T1000 (cell line): ENCODE measurements around the gene ATP2B2.
"Not testable (repeated sequence)": the region's sequence is repeated elsewhere in the genome, so short reads cannot be mapped to it uniquely, and the experiment has no call there.

Source experiments
- DNase-seq: peaks from one replicate; lab custom pipeline; 2025; ENCODE audit warnings: mixed read lengths; lab: John Stamatoyannopoulos, UW

ATP2B2 gene

GRCh38 chr3:10505050-10505790, at the start of gene ATP2B2:
Gene ATP2B2 (minus strand): TSS chr3:10505586. CDS start chr3:10449543, 56,043 bp downstream.
- DNase-seq: no peak

- no peak for DNase-seq
Measured at GRCh38 chr3:10554746-10555145, 49.4 kb upstream of the ATP2B2 start.

DNA sequence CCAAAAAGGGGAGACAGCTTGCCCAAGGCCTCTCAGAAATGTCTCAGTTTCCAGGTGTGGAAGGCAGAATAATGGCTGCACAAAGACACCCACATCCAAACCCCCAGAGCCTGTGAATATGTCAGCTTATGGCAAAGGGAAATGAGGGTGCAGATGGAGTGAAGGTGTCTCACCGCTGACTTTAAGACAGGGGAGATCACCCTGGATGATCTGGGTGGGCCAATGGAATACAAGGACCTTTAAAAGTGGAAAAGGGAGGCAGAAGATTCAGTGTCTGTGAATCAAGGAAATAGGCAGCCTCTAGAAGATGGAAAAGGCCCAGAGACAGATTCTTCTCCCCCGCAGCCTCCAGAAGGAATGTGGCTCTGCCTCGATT, 48.8 kb upstream of the ATP2B2 start:
- no peak for DNase-seq

- no peak for DNase-seq
Measured at GRCh38 chr3:10553591-10554235, 48.3 kb upstream of the ATP2B2 start.

DNA sequence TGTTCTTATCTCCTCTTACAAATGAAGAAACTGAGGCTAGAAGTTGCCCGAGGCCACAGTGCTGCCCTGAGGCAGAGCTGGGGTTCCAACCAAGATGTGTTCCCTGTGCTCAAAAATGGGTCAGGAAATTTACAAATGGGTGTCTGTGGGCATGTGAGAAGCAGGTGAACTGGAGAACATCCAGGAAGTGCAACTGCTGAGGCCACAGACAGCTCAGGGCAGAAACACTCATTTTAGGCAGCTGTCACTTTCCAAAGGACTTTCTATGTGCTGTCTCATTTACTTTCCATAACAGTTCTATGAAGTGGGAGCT, 47.2 kb upstream of the ATP2B2 start:
- no peak for DNase-seq

DNA sequence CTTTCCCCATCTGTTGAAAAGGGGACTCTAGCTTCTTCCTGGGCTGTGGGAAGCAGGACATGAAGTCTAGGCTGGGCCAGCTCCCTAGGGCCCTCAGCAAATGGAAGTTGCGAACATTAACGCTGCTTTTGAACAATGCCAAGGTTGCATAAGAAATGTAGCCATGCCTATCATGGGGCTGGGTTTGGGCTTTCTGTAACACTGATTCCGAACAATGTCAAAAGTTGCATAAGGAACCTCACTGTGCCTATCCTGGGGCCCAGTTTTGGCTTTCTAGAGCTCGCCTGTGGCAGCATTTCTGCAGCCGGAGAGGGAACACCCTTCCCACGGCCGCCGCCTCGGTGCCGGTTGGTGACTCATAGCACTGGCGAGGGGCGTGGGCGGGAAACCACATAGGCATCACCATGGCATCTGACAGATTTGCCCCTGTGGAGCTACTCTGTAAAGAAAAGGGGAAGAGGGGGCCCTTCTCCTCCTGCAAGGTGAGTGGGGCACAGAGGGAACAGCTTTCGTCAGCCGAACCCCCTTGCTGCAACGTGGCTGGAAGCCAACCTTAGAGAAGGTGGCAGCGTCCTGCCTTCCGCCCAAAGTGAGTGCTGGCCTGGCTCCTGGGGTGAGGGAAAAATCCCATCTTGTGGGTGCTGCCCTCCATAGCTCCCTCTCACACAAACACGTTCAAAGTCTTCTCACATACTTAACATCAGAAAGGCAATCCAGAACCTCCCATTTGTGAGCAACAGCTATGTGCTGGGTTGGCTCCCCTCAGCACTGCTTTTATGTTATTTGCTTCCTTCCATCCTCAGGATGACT, 46.6 kb upstream of the ATP2B2 start:
- no peak for DNase-seq

- DNase-seq: no peak
Measured at GRCh38 chr3:10551139-10551538, 45.8 kb upstream of the ATP2B2 start.

DNA sequence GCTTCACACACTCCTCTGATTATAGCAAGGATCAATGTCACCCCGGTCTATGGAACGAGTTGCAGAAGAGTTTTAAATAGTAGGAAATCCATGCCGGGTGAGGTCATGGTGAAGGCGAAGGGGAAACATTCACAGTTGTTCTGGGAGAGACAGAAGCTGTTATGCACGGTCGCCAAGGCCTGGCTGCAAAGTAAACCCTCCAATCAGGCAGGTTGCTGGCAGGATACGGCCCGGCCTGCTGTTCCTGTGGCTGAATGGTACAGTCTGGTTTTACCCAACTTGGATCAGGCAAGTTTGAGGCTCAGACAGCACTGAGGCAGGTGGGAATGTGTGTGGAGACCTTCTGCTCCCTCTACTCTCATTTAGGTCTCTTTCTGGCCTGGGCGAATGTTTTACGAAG, 45.3 kb upstream of the ATP2B2 start:
- DNase-seq: no peak

DNA sequence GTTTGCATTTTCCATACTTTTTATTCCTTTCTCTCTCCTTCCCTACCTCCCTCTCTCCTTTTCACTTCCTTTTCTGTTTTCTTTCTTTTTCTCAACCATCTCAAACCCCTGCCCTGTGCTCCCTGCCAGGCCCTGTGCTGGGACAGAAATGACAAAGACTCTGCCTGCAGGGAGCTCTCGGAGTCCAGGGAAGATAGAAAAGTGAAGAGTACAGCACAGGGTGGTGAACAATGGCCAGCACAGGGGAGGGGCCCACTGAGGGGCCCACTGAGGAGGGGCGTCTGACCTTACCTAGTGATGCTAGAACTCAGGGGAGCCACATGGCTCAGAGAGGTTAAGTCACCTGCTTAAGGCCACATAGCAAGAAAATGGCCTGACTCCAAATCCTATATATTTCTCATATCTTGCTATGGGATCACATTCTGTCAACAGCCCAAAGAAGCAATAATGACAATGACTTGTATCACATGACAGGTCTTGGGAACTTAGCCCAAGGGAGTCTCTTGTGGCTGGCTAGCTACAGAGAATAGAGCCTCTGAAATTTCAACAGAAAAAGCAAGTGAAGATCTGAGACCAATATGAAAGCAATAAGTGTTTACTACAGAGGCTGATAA, 44.3 kb upstream of the ATP2B2 start:
- DNase-seq: no peak

DNA sequence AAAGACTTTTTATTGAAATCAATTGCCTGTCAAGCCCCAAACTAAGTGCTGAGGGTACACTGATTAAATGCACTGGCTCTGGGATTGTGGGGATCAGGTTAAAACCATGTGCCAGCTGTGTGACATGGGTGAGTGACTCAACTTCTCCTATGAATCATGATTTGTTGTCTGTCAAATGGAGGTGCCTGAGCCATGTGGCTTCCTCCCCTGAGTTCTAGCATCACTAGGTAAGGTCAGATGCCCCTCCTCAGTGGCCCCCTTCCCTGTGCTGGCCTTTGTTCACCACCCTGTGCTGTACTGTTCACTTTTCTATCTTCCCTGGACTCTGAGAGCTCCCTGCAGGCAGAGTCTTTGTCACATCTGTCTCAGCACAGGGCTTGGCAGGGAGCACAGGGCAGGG, 43.6 kb upstream of the ATP2B2 start:
- DNase-seq: no peak

DNA sequence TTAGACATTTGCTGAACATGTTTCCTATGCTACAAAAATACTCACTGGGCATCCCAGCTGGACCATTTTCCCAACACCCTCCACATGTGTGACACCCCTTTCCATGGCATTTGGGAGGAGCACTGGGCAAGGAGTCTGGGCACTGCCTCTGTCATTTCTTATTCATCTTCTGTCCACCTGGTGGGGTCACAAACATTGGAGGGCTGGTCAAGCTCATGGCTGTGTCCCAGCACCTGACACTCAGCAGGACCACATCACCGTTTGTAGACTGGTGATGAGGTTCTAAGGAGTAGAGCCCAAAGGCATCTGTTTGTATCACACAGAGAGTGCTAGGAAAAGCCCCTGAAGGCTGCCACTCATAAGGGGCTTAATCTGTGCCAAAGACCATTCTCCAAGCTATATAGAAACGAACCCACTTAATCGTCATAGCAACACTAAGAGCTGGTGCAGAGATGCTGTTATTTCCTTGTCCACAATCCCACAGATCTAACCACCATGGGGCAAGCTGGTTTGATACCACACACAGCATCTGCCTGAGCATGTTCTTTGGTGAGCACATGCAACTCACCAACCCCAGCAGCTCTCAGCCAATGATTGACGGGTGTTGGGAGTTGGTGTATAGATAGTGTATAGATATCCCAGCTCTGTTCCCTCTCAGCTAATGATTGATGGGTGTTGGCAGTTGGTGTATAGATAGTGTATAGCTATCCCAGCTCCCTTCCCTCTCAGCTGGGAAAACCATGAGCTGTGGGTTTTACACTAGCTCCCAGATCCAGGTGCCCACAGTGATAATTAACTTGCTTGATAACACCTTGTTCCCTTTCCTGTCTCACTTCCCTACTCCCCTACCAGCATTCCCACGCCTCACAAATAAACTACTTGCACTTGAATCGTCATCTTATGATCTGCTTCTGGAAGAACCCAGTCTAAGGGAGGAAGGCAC, 42.7 kb upstream of the ATP2B2 start:
- DNase-seq: no peak

- DNase-seq: no peak
Measured at GRCh38 chr3:10547413-10547812, 42.0 kb upstream of the ATP2B2 start.

GRCh38 chr3:10546820-10547263, 41.5 kb upstream of the ATP2B2 start:
- DNase-seq: no peak

DNA sequence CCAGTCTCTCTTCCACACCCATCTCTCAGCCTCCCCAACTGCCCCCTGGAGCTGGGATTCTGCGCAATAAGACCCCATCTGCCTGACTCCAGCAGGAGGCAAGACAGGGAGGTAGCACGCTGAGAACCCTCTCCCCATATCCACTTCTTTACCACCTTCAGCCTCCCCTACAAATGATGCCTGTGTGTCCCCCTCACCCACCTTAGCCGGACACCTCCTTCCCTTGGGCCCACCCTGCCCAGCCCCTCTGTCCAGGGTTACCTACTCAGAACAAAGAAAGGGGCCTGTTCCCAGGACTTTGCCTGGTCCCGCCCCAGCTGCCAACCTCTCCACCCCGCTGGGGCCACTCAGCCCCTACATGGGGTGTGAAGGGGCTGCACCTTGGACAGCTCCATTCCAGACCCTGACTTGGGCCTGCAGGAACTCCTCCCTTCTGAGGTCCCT, 40.8 kb upstream of the ATP2B2 start:
- DNase-seq: no peak

- DNase-seq: no peak
Measured at GRCh38 chr3:10542518-10542917, 37.1 kb upstream of the ATP2B2 start.

GRCh38 chr3:10540347-10540746, 35.0 kb upstream of the ATP2B2 start:
- DNase-seq: not testable (repeated sequence)

DNA sequence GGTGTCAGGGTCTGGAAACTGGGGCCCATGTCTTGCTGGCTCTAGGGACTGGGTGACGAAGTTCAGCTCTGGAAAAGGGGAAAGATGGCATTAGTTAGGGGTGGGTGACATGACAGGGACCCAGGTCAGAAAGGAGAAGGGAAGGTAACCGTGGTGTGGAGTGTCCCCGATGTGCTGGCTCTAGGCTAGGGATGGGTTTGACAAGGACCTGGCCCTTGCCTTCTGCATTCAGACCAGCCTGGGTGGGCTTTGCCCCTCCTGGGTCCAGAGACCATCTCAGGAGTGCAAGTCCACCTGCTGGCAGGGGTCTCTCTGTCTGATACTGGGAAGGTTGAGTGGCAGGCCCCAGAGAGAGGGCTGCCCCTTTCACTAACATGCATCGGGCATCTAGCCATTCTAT, 28.7 kb upstream of the ATP2B2 start:
- DNase-seq: no peak

- DNase-seq: no peak
Measured at GRCh38 chr3:10533737-10534023, 28.3 kb upstream of the ATP2B2 start.

- DNase-seq: no peak
Measured at GRCh38 chr3:10532939-10533736, 27.8 kb upstream of the ATP2B2 start.

DNA sequence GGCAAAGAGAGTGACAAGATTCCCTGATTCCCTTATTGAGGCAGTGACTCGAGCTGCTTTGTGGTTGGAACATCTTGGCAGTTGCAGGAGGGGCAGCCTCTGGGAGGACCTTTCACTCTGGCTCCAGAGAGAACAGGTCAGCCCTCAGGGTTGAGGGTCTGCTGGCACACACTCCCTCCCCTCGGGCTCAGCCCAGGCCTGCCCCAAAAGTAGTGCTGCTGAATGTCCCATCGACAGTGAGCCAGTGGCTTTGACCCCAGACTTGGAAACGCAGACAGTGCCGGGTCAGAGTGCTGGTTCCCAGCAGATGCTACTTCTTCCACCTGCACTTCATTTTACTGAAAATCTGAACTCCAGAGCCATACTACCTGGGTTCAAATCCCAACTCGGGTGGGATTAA, 25.6 kb upstream of the ATP2B2 start:
- no peak for DNase-seq

GRCh38 chr3:10530241-10530640, 24.9 kb upstream of the ATP2B2 start:
- DNase-seq: no peak
